ENCODE data around the gene ATP11A.

GRCh38 chr13:112893207-112893569 is 203.3 kb downstream of the ATP11A start:
- TF ChIP-seq CTCF (IDR thresholded peaks at IDR 0.05; ENCODE audit: poor library complexity) (no peak), EZH2 (IDR thresholded peaks at IDR 0.05; ENCODE audit: borderline replicate concordance) (no peak)
